ENCODE results near the gene IL1RAPL2. TPM values are rescaled to one million over a fixed set of nuclear protein-coding genes. Genes with fewer than 3 reads are reported as not detected.

The IL1RAPL2 gene
- polyA plus RNA-seq, 3 donors: not detected

GRCh38 chrX:105013719-105014118 is 447.7 kb downstream of the IL1RAPL2 start:
- Histone ChIP-seq H3K79me2 (ENCODE audit: insufficient read depth, low read length) (no peaks in the 10 kb centered on the region), H3K9ac (ENCODE audit: insufficient read depth, low read length, poor library complexity, severe bottlenecking) (no peak overlapping the region), H3K4me2 (replicated peaks; ENCODE audit: extremely low read depth, low read length, poor library complexity, severe bottlenecking) (no peak overlapping the region), H3K27me3 (ENCODE audit: control insufficient read depth in 2 of 2, insufficient read depth in 2 of 2, low read length in 2 of 2) (no peaks in the 10 kb centered on the region), H3K4me3 (replicated peaks in 1 of 3; ENCODE audit: low read depth in 2 of 3, low read length in 3 of 3) (no peak overlapping the region), H3K27ac (ENCODE audit: low read depth in 1 of 2, low read length in 2 of 2) (no peak overlapping the region), H3K4me1 (ENCODE audit: control insufficient read depth in 1 of 2, insufficient read depth in 2 of 2, low read length in 2 of 2) (no peaks in the 10 kb centered on the region), H2AFZ (ENCODE audit: insufficient read depth, low read depth, low read length, poor library complexity, severe bottlenecking) (no peak overlapping the region), H3K9me3 (replicated peaks in 1 of 2; ENCODE audit: control insufficient read depth in 1 of 2, insufficient read depth in 1 of 2, low read length in 2 of 2) (no peaks in the 10 kb centered on the region), H4K20me1 (ENCODE audit: insufficient read depth, low read length) (no peaks in the 10 kb centered on the region), H3K36me3 (replicated peaks in 1 of 2; ENCODE audit: control insufficient read depth in 1 of 2, insufficient read depth in 2 of 2, low read length in 2 of 2) (no peaks in the 10 kb centered on the region)
- WGBS (ENCODE audit: insufficient coverage): no CpG with 5 or more reads among the region's 2 CpGs
- Mint-ChIP-seq H3K36me3 (no peaks in the 10 kb centered on the region), H3K27me3 (ENCODE audit: low read depth in 3 of 3) (no peaks in the 10 kb centered on the region), H3K4me3 (no peak overlapping the region), H3K27ac (no peak overlapping the region), H3K9me3 (peaks cover 0 to 5% (median 2%) of the 10 kb centered on the region in 7 donors), H3K4me1 (no peaks in the 10 kb centered on the region)
- intact Hi-C loops (cut with micrococcal nuclease): no loop called here
- no peak for TF ChIP-seq CTCF (IDR thresholded peaks at IDR 0.05)
- no peak for DNase-seq

- WGBS (ENCODE audit: insufficient coverage): no CpG with 5 or more reads among the region's 2 CpGs
- no peaks in the 10 kb centered on the region for H3K4me1 ChIP-seq (ENCODE audit: control insufficient read depth in 1 of 2, insufficient read depth in 2 of 2, low read length in 2 of 2)
- intact Hi-C loops (cut with micrococcal nuclease): no loop called here
- Mint-ChIP-seq H3K4me3 (no peak overlapping the region), H3K27ac (no peak overlapping the region), H3K36me3 (no peaks in the 10 kb centered on the region), H3K9me3 (peaks cover 0 to 5% (median 3%) of the 10 kb centered on the region in 7 donors), H3K27me3 (ENCODE audit: low read depth in 3 of 3) (peaks cover 0 to 3% (median 0%) of the 10 kb centered on the region in 3 donors), H3K4me1 (no peaks in the 10 kb centered on the region)
- H3K9me3 ChIP-seq (replicated peaks in 1 of 2; ENCODE audit: control insufficient read depth in 1 of 2, insufficient read depth in 1 of 2, low read length in 2 of 2): no peaks in the 10 kb centered on the region
- DNase-seq: no peak
- H3K4me3 ChIP-seq (replicated peaks in 1 of 3; ENCODE audit: low read depth in 2 of 3, low read length in 3 of 3): no peak overlapping the region
- no peaks in the 10 kb centered on the region for H4K20me1 ChIP-seq (ENCODE audit: insufficient read depth, low read length)
- H3K79me2 ChIP-seq (ENCODE audit: insufficient read depth, low read length): no peaks in the 10 kb centered on the region
- H3K36me3 ChIP-seq (replicated peaks in 1 of 2; ENCODE audit: control insufficient read depth in 1 of 2, insufficient read depth in 2 of 2, low read length in 2 of 2): no peaks in the 10 kb centered on the region
- H2AFZ ChIP-seq (ENCODE audit: insufficient read depth, low read depth, low read length, poor library complexity, severe bottlenecking): no peak overlapping the region
- no peak for TF ChIP-seq CTCF (IDR thresholded peaks at IDR 0.05)
- no peaks in the 10 kb centered on the region for H3K27me3 ChIP-seq (ENCODE audit: control insufficient read depth in 2 of 2, insufficient read depth in 2 of 2, low read length in 2 of 2)
- no peak overlapping the region for H3K27ac ChIP-seq (ENCODE audit: low read depth in 1 of 2, low read length in 2 of 2)
- no peak overlapping the region for H3K4me2 ChIP-seq (replicated peaks; ENCODE audit: extremely low read depth, low read length, poor library complexity, severe bottlenecking)
- H3K9ac ChIP-seq (ENCODE audit: insufficient read depth, low read length, poor library complexity, severe bottlenecking): no peak overlapping the region
These were observed 451.6 kb downstream of the IL1RAPL2 start for GRCh38 chrX:105017641-105018040.
